GM12891 (cell line): Measurements from ENCODE around the gene SLC35E4.

Experiments
- POLR2A ChIP-seq: IDR thresholded peaks from 2 replicates; pipeline ENCODE4 v1.6.1; 2011; ENCODE audit warnings: low read depth, low read length, control low read depth
- POLR2AphosphoS5 ChIP-seq: IDR thresholded peaks from 2 replicates; pipeline ENCODE4 v1.6.1; 2011; ENCODE audit warnings: low read depth, low read length, control low read depth

- TF ChIP-seq POLR2A, result no peak
- no peak for TF ChIP-seq POLR2AphosphoS5
Measured at GRCh38 chr22:30694171-30694639, 58.6 kb downstream of the SLC35E4 start.
